Left cardiac atrium (tissue), 4 donors: Measurements from ENCODE around the gene NBPF3. TPM values are rescaled to one million over a fixed set of nuclear protein-coding genes. Genes with fewer than 3 reads are reported as not detected.
"Not testable (repeated sequence)": the region's sequence is repeated elsewhere in the genome, so short reads cannot be mapped to it uniquely, and the experiment has no call there.

Experiments
- ATAC-seq, 2 donors: fragments of 200-7000 bp; cut with Tn5 transposase; one replicate each; pipeline ENCODE4 v1.9.1; 2020; ENCODE audit warnings: mild to moderate bottlenecking in 2 of 2, moderate library complexity in 2 of 2
- DNase-seq: peaks from one replicate; pipeline ENCODE4 v3.0.0-alpha.2; 2020
- intact Hi-C, 2 donors: fragments of 100-400 bp; cut with DNase I; formaldehyde crosslinking; loops; one replicate each; pipeline versions ENCODE4 v1.14.1 to v1.15.1; 2022 to 2023
- total RNA-seq, 2 donors: library from RNA; stranded (reverse); fragmentation: NEBNext Ultra II Directional; extraction: Animal tissue kit (Norgen Biotek cat#: 25700); gene quantifications; one replicate each; pipeline ENCODE4 v1.2.1, GENCODE V29; 2021
- donor health status: DM: no; HTN: yes; CAD: no.
- donor health status: DM: no; HTN: yes; CAD: no; lungs with severe emphysema.
- donor health status: DM: yes; HTN: yes; CAD: no.
- donor health status: Dilated cardiomyopathy.

NBPF3 gene
- total RNA-seq, 2 donors from 2014 or later = 6.5 to 6.8 TPM

- ATAC-seq (peak; percentile 28 to 67), DNase-seq (peak; percentile 40)
- intact Hi-C loops = no loop called here
Observed at GRCh38 chr1:21436488-21437340, 3.2 kb upstream of the NBPF3 start.

DNA sequence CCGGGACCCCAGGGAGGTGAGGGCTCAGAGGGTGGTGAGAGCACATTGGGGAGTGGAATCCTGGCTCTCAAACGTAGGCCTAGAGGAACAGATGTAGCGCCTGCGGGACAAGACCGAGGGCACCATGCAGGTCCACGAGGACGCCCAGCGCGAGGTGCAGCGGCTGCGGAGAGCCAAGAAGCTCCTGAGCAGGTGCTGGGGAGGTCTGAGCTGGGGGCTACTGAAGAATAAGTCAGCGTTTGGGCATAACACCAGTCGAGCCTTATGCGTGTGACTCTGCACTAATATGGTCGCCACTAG lies 2.6 kb upstream of the NBPF3 start:
- no peak for ATAC-seq
- no peak for DNase-seq
- intact Hi-C loops = no loop called here

GRCh38 chr1:21438646-21439312 lies 1.2 kb upstream of the NBPF3 start:
- ATAC-seq, intact Hi-C loops, DNase-seq: not testable (repeated sequence)

DNA sequence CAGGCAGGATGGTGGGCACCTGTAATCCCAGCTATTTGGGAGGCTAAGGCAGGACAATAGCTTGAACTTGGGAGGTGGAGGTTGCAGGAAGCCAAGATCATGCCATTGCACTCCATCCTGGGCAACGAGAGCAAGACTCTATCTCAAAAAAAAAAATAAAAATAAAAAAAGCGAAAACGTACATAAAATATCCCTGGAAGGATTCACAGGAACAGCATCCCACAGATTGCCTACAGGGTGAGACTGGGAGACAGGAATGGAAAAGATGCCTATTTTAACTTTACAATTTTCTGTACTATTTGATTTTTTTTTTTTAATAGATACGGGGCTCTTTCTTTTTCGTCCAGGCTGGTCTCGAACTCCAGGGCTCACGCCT lies 604 bp upstream of the NBPF3 start:
- intact Hi-C loops = no loop called here
- ATAC-seq (no peak), DNase-seq (no peak)

DNA sequence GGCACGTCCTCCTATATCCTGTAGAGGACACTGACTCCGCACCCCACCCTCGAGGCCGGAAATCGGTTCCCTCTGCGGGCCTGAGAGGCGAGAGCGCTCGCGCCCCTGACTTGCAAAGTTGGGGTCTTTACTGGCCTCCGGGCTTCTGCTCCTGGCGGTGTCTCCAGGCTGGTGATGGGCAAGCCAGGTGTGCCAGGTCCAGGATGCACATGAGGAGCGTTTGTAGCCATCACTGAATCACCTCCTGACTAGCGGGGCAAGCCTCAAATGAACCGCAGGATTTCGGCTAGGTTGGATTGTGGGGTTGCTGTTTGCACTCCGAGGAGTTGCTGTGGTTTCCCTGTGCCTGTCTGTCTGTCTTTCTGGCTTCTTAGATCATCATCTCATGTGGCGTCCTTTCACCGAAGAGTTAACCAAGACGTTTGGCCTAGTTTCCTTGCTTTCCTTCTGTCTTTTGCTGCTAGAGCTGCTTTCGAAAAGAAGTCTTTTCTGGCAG lies 741 bp downstream of the NBPF3 start:
- ATAC-seq = peak in 1 of 2 donors; percentile 10
- intact Hi-C loops, DNase-seq: not testable (repeated sequence)

- intact Hi-C loops, DNase-seq, ATAC-seq: not testable (repeated sequence)
Observed at GRCh38 chr1:21446647-21447046, 6.7 kb downstream of the NBPF3 start.

DNA sequence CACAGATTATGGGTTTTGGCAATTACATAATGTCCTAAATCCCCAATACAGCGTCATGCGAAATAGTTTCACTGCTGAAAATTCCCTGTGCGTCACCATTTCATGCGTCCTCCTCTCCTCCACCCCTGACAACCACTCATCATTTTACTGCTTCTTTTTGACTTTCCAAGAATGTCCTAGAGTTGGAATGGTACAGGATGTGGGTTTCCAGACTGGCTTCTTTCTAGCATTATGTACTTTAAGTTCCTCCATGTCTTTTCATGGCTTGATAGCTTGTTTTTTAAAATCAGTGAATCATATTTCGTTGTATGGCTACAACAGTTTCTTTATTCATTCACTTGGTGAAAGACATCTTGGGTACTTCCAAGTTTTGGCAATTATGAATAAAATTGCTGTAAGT lies 7.4 kb downstream of the NBPF3 start:
- no peak for ATAC-seq
- no peak for DNase-seq
- intact Hi-C loops = no loop called here

DNA sequence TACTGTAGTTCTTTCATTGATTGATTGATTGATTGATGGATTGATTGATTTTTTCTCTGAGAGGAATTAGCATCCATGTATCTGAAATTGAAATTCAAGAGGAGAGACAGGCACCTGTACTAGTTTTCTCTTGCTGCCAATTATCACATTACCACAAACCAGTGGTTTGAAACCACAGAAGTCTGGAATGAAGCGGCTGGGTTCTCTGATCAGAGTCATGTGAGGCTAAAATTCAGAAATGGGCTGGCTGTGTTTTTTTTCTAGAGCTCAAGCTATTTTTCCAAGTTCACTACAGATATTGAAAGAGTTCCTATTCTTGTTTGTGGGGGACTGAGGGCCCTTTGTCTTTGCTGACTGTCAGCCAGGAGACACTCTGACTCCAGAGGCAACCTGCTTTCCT lies 10.0 kb downstream of the NBPF3 start:
- intact Hi-C loops = no loop called here
- ATAC-seq (no peak), DNase-seq (no peak)

- ATAC-seq (no peak), DNase-seq (no peak)
- intact Hi-C loops = no loop called here
Observed at GRCh38 chr1:21451212-21451611, 11.3 kb downstream of the NBPF3 start.

DNA sequence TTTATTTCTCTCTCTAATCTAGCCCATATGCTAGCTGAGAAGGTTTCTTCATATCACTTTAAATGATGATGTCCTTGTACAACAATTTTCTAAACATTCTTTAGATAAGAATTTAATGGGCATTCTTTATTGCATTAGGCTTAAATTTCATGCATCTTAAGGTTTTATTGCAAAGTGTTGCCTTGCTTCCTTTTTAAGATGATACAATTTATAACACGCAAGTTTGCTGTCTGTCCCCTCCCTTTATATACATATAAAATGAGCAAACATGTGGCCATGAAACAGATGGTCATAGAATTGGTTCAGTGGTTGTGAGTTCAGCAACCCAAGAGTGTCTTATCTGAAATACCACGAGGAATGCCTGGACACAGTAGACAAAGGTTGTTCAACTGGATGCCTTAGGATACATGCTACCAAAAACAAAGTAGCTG lies 12.1 kb downstream of the NBPF3 start:
- DNase-seq (no peak), ATAC-seq (no peak)
- intact Hi-C loops = no loop called here

GRCh38 chr1:21453964-21454614 lies 14.2 kb downstream of the NBPF3 start:
- intact Hi-C loops, ATAC-seq: not testable (repeated sequence)

DNA sequence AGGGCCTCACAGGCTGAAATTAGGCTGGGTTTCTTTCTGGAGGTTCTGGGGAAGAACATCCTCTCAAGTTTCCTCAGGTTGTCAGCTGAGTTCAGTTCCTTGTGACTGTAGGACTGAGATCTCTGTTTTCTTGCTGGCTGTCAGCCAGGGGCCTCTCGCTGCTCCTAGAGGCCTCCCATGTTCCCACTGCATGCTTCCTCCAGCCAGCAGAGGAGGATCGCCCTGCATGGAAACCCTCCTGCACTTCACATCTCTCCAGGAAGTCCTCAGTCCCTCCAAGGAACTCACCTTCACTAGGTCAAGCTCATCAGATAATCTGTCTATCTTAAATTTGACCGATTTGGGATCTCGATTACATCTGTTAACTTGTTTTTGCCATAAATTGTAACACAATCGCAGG lies 15.0 kb downstream of the NBPF3 start:
- ATAC-seq, DNase-seq, intact Hi-C loops: not testable (repeated sequence)

More at GRCh38 chr1:21453964-21454614, 14.2 kb downstream of the NBPF3 start:
- DNase-seq = not testable (repeated sequence)

GRCh38 chr1:21457654-21458053 lies 17.7 kb downstream of the NBPF3 start:
- intact Hi-C loops = no loop called here
- DNase-seq = no peak
- no peak for ATAC-seq

DNA sequence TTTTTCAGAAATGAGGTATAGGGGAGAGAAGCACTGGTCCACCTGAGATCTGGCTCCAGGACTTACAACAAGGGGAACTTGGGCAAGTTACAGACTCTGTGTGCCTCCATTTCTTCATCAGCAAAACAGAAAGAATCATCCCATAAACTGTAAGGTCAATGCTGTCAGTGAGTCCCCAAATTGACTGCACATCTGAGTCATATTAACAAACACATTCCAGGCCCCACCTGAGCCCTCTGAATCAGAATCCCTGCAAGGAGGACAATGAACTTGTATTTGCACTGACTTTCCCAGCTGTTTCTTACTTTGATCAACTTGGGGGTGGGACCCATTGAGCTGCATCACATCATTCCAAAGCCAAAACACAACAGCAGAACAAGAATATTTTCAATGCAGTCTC lies 25.2 kb downstream of the NBPF3 start:
- DNase-seq, ATAC-seq, intact Hi-C loops: not testable (repeated sequence)

GRCh38 chr1:21467946-21468345 lies 28.0 kb downstream of the NBPF3 start:
- ATAC-seq, intact Hi-C loops, DNase-seq: not testable (repeated sequence)

DNA sequence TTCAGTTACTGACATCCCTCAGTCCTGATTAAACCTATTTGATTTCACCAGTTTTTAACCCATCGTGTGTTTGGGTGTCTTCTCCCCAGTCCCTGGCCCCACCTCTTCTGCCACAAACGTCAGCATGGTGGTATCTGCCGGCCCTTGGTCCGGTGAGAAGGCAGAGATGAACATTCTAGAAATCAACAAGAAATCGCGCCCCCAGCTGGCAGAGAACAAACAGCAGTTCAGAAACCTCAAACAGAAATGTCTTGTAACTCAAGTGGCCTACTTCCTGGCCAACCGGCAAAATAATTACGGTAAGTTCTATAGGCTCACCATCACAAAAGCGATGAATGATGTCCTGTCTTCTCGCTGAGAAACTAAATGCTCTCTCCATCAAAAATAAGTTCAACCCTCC lies 28.7 kb downstream of the NBPF3 start:
- intact Hi-C loops = no loop called here
- ATAC-seq = no peak
- DNase-seq = peak; percentile 28

GRCh38 chr1:21469581-21469980 lies 29.6 kb downstream of the NBPF3 start:
- intact Hi-C loops = no loop called here
- DNase-seq = no peak
- ATAC-seq = no peak

DNA sequence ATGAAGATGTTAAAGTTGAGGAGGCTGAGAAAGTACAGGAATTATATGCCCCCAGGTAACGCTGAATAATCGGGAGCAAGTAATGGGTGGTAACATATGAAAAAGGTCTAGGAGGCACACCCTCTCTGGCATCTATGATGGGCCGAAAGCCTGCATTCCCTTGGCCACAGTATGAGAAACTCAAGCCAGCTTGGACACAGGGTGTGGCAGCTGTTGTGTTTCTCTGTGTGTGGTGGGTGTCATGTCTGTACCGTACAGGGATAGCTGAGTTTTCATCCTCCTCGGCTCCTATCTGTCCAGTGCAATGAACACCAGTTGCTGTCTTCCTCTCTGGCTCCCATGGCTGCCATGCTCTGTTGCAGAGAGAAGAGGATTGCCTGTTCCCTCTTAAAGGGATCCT lies 32.9 kb downstream of the NBPF3 start:
- intact Hi-C loops = no loop called here
- ATAC-seq = no peak

GRCh38 chr1:21478356-21478755 lies 38.4 kb downstream of the NBPF3 start:
- ATAC-seq (no peak), DNase-seq (no peak)
- intact Hi-C loops = no loop called here

More for the DNA sequence above, 32.9 kb downstream of the NBPF3 start:
- DNase-seq = no peak

DNA sequence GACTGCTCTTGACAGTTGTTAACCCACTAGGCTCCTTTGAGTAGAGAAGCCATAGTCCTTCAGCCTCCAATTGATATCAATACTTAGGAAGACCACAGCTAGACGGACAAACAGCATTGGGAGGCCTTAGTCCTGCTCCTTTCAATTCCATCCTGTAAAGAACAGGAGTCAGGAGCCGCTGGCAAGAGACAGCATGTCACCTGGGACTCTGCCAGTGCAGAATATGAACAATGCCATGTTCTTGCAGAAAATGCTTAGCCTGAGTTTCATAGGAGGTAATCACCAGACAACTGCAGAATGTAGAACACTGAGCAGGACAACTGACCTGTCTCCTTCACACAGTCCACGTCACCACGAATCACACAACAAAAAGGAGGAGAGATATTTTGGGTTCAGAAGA lies 43.9 kb downstream of the NBPF3 start:
- intact Hi-C loops, DNase-seq, ATAC-seq: not testable (repeated sequence)
